A673 (cell line): ENCODE results near the gene ADAMTS8. TPM values are rescaled to one million over a fixed set of nuclear protein-coding genes. Genes with fewer than 3 reads are reported as not detected.

ENCODE experiments used
- BruUV-seq: library from RNA; stranded (reverse); fragments of 400-500 nt; replicated peaks from 2 replicates; lab custom pipeline; 2021; lab: Mats Ljungman, UMichigan
- CTCF ChIA-PET: fragments of 300-600 bp; sonication (Branson Sonifier 250); formaldehyde crosslinking; loops from one replicate; lab custom pipeline; 2022; ENCODE audit warnings: antibody characterized with exemption; lab: Charles Lee
- POLR2A ChIA-PET: fragments of 300-600 bp; sonication (Branson Sonifier 250); formaldehyde crosslinking; loops from one replicate; lab custom pipeline; 2022; ENCODE audit warnings: antibody characterized with exemption; ENCODE audit not compliant: low non-redundant PET; lab: Charles Lee
- DNase-seq: peaks from one replicate; pipeline ENCODE4 v3.0.0-alpha.2; 2015; ENCODE audit warnings: low spot score
- H3K27ac ChIP-seq: fragments of 200-600 bp; sonication (generic); 2 replicates; pipeline ENCODE4 v1.5.1; 2016; ENCODE audit warnings: mixed run types, low read depth, mild to moderate bottlenecking, mixed read lengths, antibody characterized with exemption, low read length; ENCODE audit not compliant: poor library complexity, severe bottlenecking
- H3K27me3 ChIP-seq: fragments of 200-600 bp; sonication (generic); replicated peaks from 2 replicates; pipeline ENCODE4 v1.6.1; 2017; ENCODE audit warnings: mixed run types, low read depth, mild to moderate bottlenecking, mixed read lengths, antibody characterized with exemption, low read length; ENCODE audit not compliant: insufficient read depth, poor library complexity
- H3K36me3 ChIP-seq: fragments of 200-600 bp; sonication (generic); 2 replicates; pipeline ENCODE4 v1.6.1; 2016; ENCODE audit warnings: mixed run types, mild to moderate bottlenecking, mixed read lengths, antibody characterized with exemption, low read length; ENCODE audit not compliant: insufficient read depth, poor library complexity, severe bottlenecking
- H3K4me1 ChIP-seq: fragments of 200-600 bp; sonication (generic); 2 replicates; pipeline ENCODE4 v1.6.1; 2017; ENCODE audit warnings: mixed run types, mild to moderate bottlenecking, mixed read lengths, antibody characterized with exemption, low read length; ENCODE audit not compliant: insufficient read depth, poor library complexity, severe bottlenecking
- H3K4me3 ChIP-seq: fragments of 200-600 bp; sonication (generic); 2 replicates; pipeline ENCODE4 v1.5.1; 2016; ENCODE audit warnings: low read depth, mixed run types, mild to moderate bottlenecking, mixed read lengths, low read length; ENCODE audit not compliant: poor library complexity, severe bottlenecking
- H3K9me3 ChIP-seq: fragments of 200-600 bp; sonication (generic); 2 replicates; pipeline ENCODE4 v1.6.1; 2016; ENCODE audit warnings: mixed run types, low read depth, mild to moderate bottlenecking, mixed read lengths, antibody characterized with exemption, low read length; ENCODE audit not compliant: poor library complexity, severe bottlenecking
- CTCF ChIP-seq: fragments of 300-800, 200-600 bp; sonication (generic); conservative IDR thresholded peaks from 2 replicates; pipeline ENCODE4 v1.5.1; 2017; ENCODE audit warnings: low read depth, mild to moderate bottlenecking, antibody characterized with exemption, low read length, moderate library complexity, mixed read lengths
- EZH2 ChIP-seq: fragments of 200-600 bp; sonication (generic); IDR thresholded peaks from 2 replicates; pipeline ENCODE4 v1.6.1; 2017; ENCODE audit warnings: borderline replicate concordance, low read depth, mild to moderate bottlenecking, mixed read lengths, antibody characterized with exemption, low read length; ENCODE audit not compliant: poor library complexity, severe bottlenecking
- intact Hi-C: fragments of 100-400 bp; cut with micrococcal nuclease; formaldehyde crosslinking; loops from one replicate; pipeline ENCODE4 v1.10.0; 2022; ENCODE audit not compliant: unreplicated experiment
- total RNA-seq: library from RNA; stranded (reverse); gene quantifications from 2 replicates; pipeline ENCODE4 v1.2.3, GENCODE V29; 2021

ADAMTS8 gene
- total RNA-seq, 1 experiment from 2014 or later: not detected

DNA sequence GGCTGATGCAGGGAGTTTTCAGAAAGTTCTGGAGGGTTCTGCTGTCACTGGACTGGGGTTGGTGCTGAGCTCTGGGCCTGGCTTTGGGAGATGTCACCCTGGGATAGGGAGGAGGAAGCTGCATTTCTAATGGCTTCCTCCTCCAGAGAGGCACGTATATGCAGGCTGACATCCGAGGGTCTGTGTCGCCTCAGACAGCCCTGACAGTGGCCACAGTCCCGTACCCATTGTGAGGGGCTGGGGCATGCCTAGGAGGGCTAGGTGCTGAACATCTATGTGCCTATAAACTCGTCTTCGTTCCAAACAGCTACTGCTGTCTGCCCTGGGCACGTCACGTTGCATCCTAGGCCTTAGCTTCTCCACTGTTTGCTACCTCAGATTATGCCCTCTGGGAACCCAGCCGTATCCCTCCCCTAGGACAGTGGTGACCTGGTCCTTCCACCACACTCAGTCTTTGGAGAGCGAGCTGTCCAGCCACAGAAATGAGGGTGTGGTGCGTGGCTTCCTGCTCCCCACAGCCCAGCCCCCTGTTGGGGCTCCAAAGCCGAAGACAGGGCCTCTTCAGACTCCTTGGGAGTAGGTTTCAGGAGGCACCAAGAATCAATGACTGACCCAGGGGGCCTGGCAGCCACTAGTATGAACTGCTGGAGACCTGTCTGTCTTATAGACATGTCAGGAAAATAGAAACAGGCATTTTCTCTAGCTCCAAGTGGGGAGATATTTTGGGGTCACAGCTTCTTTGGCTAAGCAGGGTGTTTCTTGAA lies 46.4 kb upstream of the ADAMTS8 start:
- POLR2A ChIA-PET: no interaction called here
- peaks cover 21% of the 10 kb centered on the region for H3K4me1 ChIP-seq
- H3K27ac ChIP-seq: no peak overlapping the region
- CTCF ChIA-PET: no interaction called here
- DNase-seq: no peak
- intact Hi-C loops: no loop called here
- H3K27me3 ChIP-seq: no peaks in the 10 kb centered on the region
- TF ChIP-seq CTCF: no peak
- TF ChIP-seq EZH2: no peak
- BruUV-seq: no TSS peak
- no peaks in the 10 kb centered on the region for H3K36me3 ChIP-seq
- no peaks in the 10 kb centered on the region for H3K9me3 ChIP-seq
- H3K4me3 ChIP-seq: no peak overlapping the region

- BruUV-seq: no TSS peak
- Histone ChIP-seq H3K9me3 (no peaks in the 10 kb centered on the region), H3K27ac (no peak overlapping the region), H3K4me3 (no peak overlapping the region), H3K27me3 (no peaks in the 10 kb centered on the region), H3K4me1 (peaks cover 15% of the 10 kb centered on the region), H3K36me3 (no peaks in the 10 kb centered on the region)
- CTCF ChIA-PET: no interaction called here
- POLR2A ChIA-PET: no interaction called here
- intact Hi-C loops: no loop called here
- no peak for DNase-seq
- no peak for TF ChIP-seq CTCF
- no peak for TF ChIP-seq EZH2
Measured at GRCh38 chr11:130473795-130474377, 45.5 kb upstream of the ADAMTS8 start.

GRCh38 chr11:130473056-130473794 lies 44.8 kb upstream of the ADAMTS8 start:
- intact Hi-C loops: no loop called here
- no peak for DNase-seq
- H3K4me1 ChIP-seq: peaks cover 9% of the 10 kb centered on the region
- POLR2A ChIA-PET: no interaction called here
- H3K4me3 ChIP-seq: no peak overlapping the region
- H3K36me3 ChIP-seq: no peaks in the 10 kb centered on the region
- no peak for TF ChIP-seq EZH2
- TF ChIP-seq CTCF: no peak
- H3K9me3 ChIP-seq: no peaks in the 10 kb centered on the region
- BruUV-seq: no TSS peak
- H3K27ac ChIP-seq: no peak overlapping the region
- CTCF ChIA-PET: no interaction called here
- H3K27me3 ChIP-seq: no peaks in the 10 kb centered on the region
